Measurements from ENCODE around the gene GAN. TPM values are rescaled to one million over a fixed set of nuclear protein-coding genes. Genes with fewer than 3 reads are reported as not detected.
A peak's percentile ranks its signal among the peaks of the same experiment; 100 is the strongest.

The GAN gene
- total RNA-seq, 1 experiment from 2014 or later: 12.4 TPM

DNA sequence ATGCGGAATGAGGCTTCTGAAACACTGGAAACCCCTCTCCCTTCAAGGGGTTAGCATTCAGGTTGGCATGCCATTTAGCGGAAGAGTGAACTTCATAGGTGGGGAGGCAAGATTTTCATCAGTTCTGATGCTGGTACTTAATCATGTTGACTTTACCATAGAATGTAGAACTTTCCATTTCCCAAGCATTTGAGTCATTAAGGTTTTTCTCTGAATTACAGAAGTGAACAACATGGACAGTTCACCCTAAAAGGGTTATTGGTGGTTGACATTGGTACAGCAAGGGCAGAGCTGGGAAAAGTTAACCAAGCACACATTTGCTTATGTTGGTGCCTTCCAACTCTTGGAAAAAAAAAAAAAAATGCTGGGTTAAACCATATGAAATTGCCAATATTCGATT lies 39.1 kb downstream of the GAN start:
- no peak for DNase-seq (ENCODE audit: low read depth)

DNA sequence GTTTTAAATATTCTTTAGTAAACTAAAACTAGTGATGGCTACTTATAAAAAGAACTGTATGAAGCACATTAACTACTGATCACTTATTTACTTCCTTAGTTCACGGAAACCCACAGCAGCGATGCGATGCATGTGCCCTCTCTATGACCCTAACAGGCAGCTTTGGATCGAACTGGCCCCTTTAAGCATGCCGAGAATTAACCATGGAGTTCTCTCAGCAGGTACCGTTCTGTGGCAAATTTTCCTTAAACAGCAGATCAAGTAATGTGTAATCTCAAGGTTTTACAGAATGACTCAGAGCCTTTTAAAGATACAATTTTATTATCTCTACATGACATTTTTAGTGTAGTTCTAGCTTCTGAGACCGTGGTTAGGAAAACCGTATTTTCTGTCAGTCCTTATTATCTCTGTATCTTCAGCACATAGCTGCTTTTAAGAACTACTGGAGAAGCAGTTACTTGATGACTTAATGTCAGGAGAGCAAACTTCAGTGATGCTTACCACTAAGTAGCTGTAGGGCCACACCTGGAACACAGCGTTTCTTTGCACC lies 43.0 kb downstream of the GAN start:
- no peak for DNase-seq (ENCODE audit: low read depth)

GRCh38 chr16:81358860-81359259 lies 44.1 kb downstream of the GAN start:
- DNase-seq (ENCODE audit: low read depth): no peak

DNA sequence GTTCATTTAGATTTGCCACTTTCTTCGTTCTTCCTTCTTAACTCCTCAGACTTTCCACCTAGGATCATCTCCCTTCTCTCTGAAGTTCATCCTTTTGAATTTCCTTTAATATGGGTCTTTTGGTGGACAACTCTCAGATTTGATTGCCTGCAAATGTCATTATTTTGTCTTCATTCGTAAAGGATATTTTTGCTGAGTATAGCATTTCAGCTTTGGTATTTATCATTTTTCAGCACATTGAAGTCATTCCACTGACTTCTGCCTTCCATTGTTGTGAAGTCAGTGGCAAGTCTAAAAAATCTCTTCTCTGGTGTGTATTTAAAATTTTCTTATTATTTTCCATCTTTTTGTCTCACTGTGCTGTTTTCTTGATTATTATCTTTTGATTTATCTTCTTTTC lies 45.4 kb downstream of the GAN start:
- no peak for DNase-seq (ENCODE audit: low read depth)

DNA sequence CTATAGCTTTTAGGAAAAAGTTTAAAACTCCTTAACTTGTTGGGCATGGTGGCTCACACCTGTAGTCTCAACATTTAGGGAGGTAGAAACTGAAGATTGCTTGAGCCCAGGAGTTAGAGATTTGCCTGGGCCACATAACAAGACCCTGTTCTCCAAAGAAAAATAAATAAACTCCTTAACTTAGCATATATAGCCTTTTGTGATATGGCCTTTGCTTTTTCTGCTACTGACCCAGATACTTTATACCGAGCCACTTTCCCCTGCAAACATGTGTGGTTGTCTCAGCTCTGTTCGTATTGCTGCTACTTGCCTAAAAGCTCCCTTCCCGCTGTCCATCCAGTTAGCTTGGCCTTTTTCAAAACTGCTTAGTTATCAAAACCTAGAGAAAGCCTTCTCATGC lies 51.0 kb downstream of the GAN start:
- DNase-seq (ENCODE audit: low read depth): no peak

DNA sequence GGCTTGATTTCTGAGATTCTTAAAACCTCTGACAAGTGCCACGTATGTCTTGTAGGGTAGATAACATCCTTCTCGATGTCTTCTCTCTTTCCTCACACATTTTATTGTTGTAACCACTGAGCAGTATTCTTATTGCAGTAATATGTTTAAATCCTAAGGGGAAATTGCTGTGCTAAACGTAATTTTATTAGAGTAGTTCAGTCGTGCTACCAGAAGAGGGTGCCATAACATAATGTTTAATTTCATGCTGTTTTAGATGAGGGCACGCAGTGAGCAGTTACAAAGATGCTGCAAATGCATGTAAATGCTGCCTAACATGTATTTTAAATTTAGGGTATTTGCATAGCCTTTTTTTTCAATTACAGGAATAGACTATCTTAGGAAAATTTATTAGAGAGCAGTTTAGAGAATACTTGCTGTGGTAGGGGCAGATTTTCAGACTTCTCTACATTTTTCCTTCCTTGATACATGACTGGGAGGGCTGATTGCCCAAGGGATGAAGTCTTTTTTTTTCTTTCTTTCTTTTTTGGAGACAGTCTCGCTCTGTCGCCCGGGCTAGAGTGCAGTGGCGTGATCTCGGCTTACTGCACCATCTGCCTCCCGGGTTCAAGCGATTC lies 51.7 kb downstream of the GAN start:
- peak; percentile 19 for DNase-seq (ENCODE audit: low read depth)

GRCh38 chr16:81367821-81368220 lies 53.1 kb downstream of the GAN start:
- no peak for DNase-seq (ENCODE audit: low read depth)

GRCh38 chr16:81369888-81370504 lies 55.2 kb downstream of the GAN start:
- no peak for DNase-seq (ENCODE audit: low read depth)

DNA sequence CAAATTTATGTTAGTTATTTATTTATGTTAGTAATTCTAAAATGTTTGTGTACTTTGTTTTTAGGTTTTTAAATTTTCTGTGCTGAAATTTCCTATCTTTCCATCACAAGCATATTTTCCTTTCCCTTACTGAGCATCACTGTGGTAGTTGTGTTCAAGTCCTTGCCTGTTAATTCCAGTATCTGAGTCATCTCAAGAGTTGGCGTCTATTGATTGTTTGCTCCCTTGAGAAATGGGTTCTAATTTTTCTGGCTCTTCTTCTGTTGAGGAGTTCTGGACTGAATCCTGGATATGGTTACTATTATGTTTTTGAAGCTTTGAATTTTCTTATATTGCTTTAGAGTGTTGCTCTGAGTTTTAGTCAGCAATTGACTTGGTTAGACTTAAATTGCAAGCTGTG lies 56.3 kb downstream of the GAN start:
- DNase-seq (ENCODE audit: low read depth): no peak

GRCh38 chr16:81374550-81374949 lies 59.8 kb downstream of the GAN start:
- DNase-seq (ENCODE audit: low read depth): no peak

DNA sequence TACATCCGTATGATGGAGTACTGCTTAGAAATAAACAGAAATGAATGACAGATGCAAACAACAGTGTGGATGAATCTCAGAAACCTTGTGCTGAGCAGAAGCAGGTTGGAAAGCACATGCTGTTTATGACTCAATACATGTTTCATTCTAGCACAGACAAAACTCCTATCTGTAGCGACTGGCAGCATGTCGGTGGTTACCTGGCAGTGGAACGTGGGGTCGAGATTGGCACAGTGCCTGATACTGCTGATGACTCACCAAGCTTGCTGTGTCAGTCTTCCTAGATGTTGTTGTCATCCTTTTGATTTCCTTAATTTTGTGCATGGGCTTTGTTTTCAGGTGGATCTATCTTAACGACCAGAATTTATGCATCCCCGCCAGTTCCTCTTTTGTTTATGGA lies 62.1 kb downstream of the GAN start:
- DNase-seq (ENCODE audit: low read depth): peak; percentile 51

DNA sequence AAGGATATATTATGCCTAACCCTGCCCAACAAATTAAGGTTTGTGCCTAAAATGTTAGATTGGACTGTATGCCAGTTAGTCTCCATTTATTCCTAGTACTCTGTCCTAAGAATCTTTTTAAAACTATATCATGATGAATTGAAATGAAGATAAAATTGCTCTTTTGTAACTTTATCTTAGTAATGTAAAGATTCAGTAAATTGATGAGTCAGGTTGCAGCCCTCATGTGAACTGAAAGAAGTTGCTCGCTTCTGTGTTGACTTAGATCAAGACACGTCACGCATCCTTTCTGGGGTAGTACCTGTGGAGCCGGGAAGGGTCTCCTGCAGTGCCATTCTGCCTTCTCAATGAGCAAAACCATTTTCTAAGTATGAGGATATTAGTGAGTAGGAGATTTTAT lies 63.3 kb downstream of the GAN start:
- no peak for DNase-seq (ENCODE audit: low read depth)

DNA sequence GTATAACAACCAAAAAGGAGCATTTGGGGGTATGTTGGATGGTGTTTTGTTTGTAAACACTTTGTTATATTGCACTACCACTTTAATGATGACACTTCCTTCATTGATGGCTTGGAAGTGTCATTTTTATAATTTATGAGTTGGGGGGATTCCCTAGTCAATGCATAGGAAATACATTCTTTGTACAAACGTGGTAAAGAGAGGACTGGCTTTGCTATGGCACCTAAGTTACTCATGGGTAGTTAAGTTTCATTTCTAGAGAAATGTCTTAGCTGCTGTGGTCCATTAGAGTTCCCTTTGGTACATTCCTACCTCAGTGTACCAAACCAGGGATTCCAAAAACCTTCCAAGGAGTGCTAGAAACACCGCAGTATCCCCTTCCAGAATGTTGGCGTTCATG lies 66.2 kb downstream of the GAN start:
- DNase-seq (ENCODE audit: low read depth): no peak

GRCh38 chr16:81384006-81384405 lies 69.2 kb downstream of the GAN start:
- no peak for DNase-seq (ENCODE audit: low read depth)

- DNase-seq (ENCODE audit: low read depth): no peak
Observed at GRCh38 chr16:81385031-81385756, 70.4 kb downstream of the GAN start.

DNA sequence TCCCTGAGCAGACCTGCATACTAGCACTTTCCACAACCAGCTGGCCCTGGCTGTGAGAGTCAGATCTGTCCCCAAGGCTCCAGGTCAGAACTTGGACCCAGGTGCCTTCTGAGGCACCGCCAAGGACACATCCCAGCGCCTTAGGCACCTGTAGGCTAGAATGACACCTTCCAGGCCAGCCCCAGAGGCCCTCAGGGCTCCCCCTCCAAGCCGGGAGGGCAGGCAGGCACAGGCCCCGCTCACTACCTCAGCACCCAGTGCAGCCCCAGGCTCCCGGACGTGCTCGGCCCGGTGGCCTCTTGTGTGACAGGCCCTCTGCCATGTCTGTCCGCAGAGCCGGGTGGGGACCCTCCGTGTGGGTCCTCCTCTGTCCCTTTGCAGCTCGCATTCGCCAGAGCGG lies 73.6 kb downstream of the GAN start:
- no peak for DNase-seq (ENCODE audit: low read depth)

- DNase-seq (ENCODE audit: low read depth): no peak
Observed at GRCh38 chr16:81390840-81391239, 76.1 kb downstream of the GAN start.

DNA sequence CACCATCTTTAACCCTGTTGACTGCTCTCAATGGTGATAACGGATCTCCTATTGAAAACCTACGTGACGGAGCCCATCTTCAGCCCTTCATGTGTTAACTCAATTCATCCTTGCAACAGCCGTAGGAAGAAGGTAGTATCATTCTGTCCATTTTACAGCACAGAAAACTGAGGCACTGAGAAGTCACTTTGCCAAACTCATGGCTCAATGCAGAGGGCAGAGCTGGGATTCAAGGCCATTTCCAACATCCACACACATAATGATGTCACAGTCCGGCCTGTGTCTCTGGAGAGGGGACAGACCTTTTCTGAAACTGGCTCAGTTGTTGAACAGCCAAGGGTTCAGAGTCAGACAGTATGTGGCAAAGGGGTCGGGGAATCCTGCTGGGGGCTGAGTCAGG lies 77.2 kb downstream of the GAN start:
- no peak for DNase-seq (ENCODE audit: low read depth)

- DNase-seq (ENCODE audit: low read depth): no peak
Observed at GRCh38 chr16:81394416-81394815, 79.7 kb downstream of the GAN start.

GRCh38 chr16:81394966-81395655 lies 80.3 kb downstream of the GAN start:
- DNase-seq (ENCODE audit: low read depth): no peak

DNA sequence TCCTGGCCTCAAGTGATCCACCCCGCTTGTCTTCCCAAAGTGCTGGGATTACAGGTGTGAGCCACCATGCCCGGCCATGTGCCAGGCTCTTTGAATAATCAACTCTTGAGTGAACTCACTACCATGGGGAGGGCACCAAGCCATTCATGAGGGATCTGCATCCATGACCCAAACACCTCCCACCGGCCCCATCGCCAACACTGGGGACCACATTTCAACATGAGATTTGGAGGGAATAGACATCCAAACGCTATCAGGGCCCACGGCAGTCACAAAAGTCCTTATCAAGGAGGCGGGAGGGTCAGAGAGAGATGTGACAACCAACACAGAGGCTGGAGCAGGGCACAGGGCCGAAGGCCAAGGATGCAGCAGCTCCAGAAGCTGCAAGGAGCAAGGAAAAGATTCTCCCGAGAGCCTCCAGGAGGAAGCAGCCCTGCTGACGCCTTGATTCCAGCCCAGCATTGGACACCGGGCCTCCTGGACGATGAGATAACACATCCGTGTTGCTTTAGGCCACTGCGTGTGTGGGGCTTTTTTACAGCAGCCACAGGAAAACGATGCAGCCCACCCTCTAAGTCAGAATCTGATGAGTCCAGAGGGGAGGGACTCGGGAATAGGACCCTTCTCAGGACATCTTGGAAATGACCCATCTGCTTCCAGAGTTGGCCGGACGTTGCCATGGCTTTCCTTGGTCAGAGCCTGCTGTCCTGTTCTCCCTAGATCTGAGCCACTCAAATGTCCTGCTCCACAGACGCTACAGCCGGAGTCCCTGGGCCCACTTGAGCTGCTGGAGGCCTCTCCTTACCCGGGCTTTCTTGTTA lies 82.5 kb downstream of the GAN start:
- DNase-seq (ENCODE audit: low read depth): no peak

Data from Daoy (cell line).